T-helper 2 cell treated with Interferon-gamma antibody and Interleukin-4, amounts not matched to agents 5 μg/mL and 100 μg/mL, for 36 hours (primary cell): ENCODE results near the gene PMS1.
"Not testable (repeated sequence)": the region's sequence is repeated elsewhere in the genome, so short reads cannot be mapped to it uniquely, and the experiment has no call there.

ENCODE experiments used
- DNase-seq: peaks from one replicate; pipeline ENCODE4 v3.0.0; 2021; ENCODE audit warnings: low spot score
- H3K27ac Mint-ChIP-seq: one replicate; pipeline ENCODE4 v1.8.0; 2021; ENCODE audit warnings: mild to moderate bottlenecking, mixed read lengths
- H3K27me3 Mint-ChIP-seq: one replicate; pipeline ENCODE4 v1.8.0; 2021; ENCODE audit warnings: low read depth, mixed read lengths
- H3K36me3 Mint-ChIP-seq: one replicate; pipeline ENCODE4 v1.8.0; 2021; ENCODE audit warnings: low read depth, mixed read lengths
- H3K4me1 Mint-ChIP-seq: one replicate; pipeline ENCODE4 v1.8.0; 2021; ENCODE audit warnings: low read depth, mixed read lengths
- H3K4me3 Mint-ChIP-seq: one replicate; pipeline ENCODE4 v1.8.0; 2022; ENCODE audit warnings: mild to moderate bottlenecking, moderate library complexity, mixed read lengths
- H3K9me3 Mint-ChIP-seq: one replicate; pipeline ENCODE4 v1.8.0; 2021; ENCODE audit warnings: mixed read lengths

Gene PMS1

DNA sequence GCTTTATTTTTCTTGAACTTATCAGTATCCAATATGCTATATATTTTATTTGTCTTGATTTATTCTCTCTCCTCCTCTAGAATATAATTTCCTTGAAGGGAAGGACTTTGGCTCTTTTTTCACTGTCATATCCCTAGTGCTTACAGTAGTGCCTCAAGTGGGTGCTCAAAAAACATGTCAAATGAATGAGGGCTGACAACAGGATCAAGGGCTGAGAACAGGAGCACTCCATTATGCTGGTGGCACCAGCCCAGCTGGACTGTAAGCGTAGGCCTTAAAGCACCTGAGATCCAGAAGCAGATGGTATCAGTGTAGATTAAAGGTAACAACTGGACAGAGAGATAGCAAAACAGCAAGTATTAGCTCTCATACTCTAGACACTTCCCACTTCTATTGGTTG, 46.3 kb downstream of the PMS1 start:
- Mint-ChIP-seq H3K27ac (no peak overlapping the region), H3K27me3 (no peaks in the 10 kb centered on the region), H3K9me3 (no peaks in the 10 kb centered on the region), H3K36me3 (peaks cover 9% of the 10 kb centered on the region), H3K4me1 (peaks cover 1% of the 10 kb centered on the region), H3K4me3 (no peak overlapping the region)
- DNase-seq: no peak

DNA sequence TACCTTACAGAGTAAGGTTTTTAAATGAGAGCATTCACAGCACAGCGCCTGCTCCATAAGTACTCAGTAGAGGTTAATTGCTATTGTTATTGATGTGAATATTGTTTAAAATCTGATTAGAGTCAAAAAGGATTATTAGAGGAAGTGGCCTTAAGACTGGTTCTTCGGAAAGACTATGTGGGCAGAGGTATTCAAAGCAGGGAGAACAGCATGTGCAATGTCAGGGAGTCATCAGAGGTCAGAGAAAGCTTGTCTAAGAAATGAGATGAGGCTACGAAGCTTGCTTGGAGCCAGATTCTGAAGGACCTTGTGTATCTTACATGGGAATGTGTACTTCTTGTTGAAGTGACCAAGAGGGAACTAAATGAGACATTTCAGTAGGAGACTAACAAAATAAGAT, 49.8 kb downstream of the PMS1 start:
- no peak overlapping the region for H3K4me3 Mint-ChIP-seq
- no peak for DNase-seq
- H3K9me3 Mint-ChIP-seq: no peaks in the 10 kb centered on the region
- no peaks in the 10 kb centered on the region for H3K27me3 Mint-ChIP-seq
- no peak overlapping the region for H3K27ac Mint-ChIP-seq
- peaks cover 3% of the 10 kb centered on the region for H3K4me1 Mint-ChIP-seq
- H3K36me3 Mint-ChIP-seq: peaks cover 10% of the 10 kb centered on the region

DNA sequence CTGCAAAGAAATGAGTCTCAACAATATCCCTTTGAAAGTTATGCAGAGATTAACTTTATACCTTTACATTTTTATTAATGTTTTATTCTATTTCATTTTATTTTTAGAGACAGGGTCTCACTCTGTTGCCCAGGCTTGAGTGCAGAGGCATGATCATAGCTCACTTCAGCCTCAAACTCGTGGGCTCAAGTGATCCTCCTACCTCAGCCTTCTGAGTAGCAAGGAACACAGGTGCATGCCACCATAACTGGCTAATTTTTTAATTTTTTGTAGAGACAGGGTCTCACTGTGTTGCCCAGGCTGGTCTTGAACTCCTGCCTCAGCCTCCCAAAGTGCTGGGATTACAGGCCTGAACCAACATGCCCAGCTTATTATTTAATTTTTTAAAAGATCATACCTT, 50.4 kb downstream of the PMS1 start:
- H3K9me3 Mint-ChIP-seq, H3K4me3 Mint-ChIP-seq, H3K27ac Mint-ChIP-seq, H3K4me1 Mint-ChIP-seq, H3K27me3 Mint-ChIP-seq, DNase-seq: not testable (repeated sequence)
- H3K36me3 Mint-ChIP-seq: peaks cover 11% of the 10 kb centered on the region

DNA sequence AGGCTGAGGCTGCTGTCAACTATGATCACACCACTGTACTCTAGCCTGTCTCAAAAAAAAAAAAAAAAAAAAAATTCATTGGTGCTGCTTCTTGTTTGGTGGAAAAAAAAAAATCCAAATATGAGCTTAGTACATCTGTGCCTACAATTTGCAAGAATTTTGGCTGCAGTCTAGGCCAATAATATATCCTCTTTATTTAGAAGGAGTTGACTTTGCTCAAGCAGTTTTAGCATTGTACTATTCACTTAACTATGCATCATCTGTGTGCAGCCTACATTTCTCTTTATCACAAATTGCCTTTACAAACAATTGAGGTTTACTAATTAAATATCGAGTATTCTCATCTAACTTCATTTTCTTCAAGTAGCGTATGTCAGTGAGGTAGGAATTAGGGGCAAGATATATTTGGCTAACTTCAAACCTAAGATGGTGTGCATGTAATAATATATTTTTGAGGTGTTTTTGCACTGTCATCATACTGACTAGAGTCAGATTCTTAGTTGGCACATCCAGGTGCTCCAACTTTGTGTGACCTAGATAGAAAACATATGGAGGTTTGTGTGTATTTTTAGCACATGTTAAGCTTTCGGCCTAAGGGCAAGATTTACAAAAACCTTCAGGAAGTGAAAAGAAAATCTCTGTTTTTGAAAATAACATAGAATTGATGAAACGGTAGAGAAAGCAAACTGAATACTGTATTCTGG, 51.8 kb downstream of the PMS1 start:
- H3K27ac Mint-ChIP-seq: no peak overlapping the region
- no peak for DNase-seq
- peaks cover 11% of the 10 kb centered on the region for H3K36me3 Mint-ChIP-seq
- no peaks in the 10 kb centered on the region for H3K9me3 Mint-ChIP-seq
- H3K4me3 Mint-ChIP-seq: no peak overlapping the region
- no peaks in the 10 kb centered on the region for H3K27me3 Mint-ChIP-seq
- H3K4me1 Mint-ChIP-seq: peaks cover 2% of the 10 kb centered on the region

DNA sequence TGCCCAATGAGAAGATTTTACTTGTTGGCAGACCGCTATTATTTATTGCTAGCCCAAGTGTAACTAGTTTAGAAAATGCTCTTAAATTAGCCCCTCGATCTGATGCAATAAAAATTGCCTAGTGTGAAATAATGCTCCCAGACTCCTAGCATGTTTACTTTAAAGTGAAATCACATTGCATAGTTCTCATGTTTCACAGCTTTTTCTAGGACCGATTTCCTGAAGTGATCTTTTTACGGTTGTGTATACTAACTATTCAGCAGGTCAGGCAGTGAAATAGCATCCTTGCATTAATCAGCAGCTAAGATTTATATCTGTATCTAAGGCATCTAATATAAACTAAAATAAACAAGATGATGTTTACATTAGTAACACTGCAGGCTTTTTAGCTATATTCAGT, 52.4 kb downstream of the PMS1 start:
- Mint-ChIP-seq H3K27me3 (no peaks in the 10 kb centered on the region), H3K9me3 (no peaks in the 10 kb centered on the region), H3K27ac (no peak overlapping the region), H3K36me3 (peaks cover 14% of the 10 kb centered on the region), H3K4me1 (peaks cover 8% of the 10 kb centered on the region), H3K4me3 (no peak overlapping the region)
- no peak for DNase-seq

DNA sequence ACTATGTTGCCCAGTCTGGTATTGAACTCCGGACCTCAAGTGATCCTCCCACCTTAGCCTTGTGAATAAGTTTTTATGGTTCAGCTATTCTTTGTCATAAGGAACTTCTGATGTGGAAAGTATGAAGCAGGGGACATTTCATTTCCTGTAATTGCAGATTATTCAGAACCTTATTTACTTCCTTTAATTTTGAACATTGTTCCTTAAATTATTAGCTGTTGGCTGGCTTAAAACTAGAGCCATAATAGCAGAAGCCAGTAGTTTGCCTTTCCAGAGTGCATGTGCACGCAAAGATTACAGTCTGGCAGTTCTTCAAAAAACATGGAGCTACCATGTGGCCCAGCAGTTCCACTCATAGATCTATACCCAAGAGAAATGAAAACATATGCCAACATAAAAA, 53.1 kb downstream of the PMS1 start:
- Mint-ChIP-seq H3K27me3 (no peaks in the 10 kb centered on the region), H3K4me3 (no peak overlapping the region), H3K36me3 (peaks cover 20% of the 10 kb centered on the region), H3K4me1 (peaks cover 11% of the 10 kb centered on the region), H3K9me3 (no peaks in the 10 kb centered on the region), H3K27ac (no peak overlapping the region)
- no peak for DNase-seq

DNA sequence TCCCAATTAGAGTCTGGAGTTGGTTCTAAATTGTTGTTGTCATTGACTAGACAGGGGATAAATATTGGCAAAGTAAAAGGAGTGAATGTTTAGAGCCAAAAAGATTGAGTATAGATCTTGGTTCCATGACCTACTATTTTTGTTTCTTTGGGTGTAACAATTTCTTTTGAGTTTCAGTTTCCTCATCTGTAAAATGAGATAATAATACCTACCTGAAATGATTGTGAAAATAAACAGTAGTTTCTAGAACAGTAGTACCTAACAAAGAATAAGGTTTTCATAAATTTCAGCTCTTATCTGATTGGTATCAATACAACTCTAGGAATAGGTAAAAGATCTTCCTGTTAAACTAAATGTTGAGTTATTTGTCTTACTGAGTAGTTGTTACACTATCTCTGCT, 56.8 kb downstream of the PMS1 start:
- peaks cover 22% of the 10 kb centered on the region for H3K36me3 Mint-ChIP-seq

GRCh38 chr2:189848276-189848675, 64.0 kb downstream of the PMS1 start:
- Mint-ChIP-seq H3K9me3 (no peaks in the 10 kb centered on the region), H3K4me1 (no peaks in the 10 kb centered on the region), H3K27me3 (no peaks in the 10 kb centered on the region), H3K4me3 (no peak overlapping the region), H3K27ac (no peak overlapping the region), H3K36me3 (peaks cover 18% of the 10 kb centered on the region)
- no peak for DNase-seq

More for the DNA sequence above, 56.8 kb downstream of the PMS1 start:
- H3K4me1 Mint-ChIP-seq: peaks cover 10% of the 10 kb centered on the region
- no peak overlapping the region for H3K4me3 Mint-ChIP-seq
- no peak overlapping the region for H3K27ac Mint-ChIP-seq
- no peaks in the 10 kb centered on the region for H3K27me3 Mint-ChIP-seq
- H3K9me3 Mint-ChIP-seq: no peaks in the 10 kb centered on the region
- DNase-seq: no peak

- Mint-ChIP-seq H3K9me3 (no peaks in the 10 kb centered on the region), H3K36me3 (peaks cover 19% of the 10 kb centered on the region), H3K4me1 (no peaks in the 10 kb centered on the region), H3K27ac (no peak overlapping the region), H3K4me3 (no peak overlapping the region), H3K27me3 (no peaks in the 10 kb centered on the region)
- no peak for DNase-seq
Measured at GRCh38 chr2:189849550-189849949, 65.3 kb downstream of the PMS1 start.

- Mint-ChIP-seq H3K27me3 (no peaks in the 10 kb centered on the region), H3K9me3 (no peaks in the 10 kb centered on the region), H3K4me1 (no peaks in the 10 kb centered on the region), H3K27ac (no peak overlapping the region), H3K4me3 (no peak overlapping the region), H3K36me3 (peaks cover 27% of the 10 kb centered on the region)
- no peak for DNase-seq
Measured at GRCh38 chr2:189851174-189851826, 67.0 kb downstream of the PMS1 start.

DNA sequence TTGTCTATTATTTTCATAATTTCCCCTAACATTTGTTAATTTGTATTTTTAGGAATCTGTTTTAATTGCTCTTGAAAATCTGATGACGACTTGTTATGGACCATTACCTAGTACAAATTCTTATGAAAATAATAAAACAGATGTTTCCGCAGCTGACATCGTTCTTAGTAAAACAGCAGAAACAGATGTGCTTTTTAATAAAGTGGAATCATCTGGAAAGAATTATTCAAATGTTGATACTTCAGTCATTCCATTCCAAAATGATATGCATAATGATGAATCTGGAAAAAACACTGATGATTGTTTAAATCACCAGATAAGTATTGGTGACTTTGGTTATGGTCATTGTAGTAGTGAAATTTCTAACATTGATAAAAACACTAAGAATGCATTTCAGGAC, 69.9 kb downstream of the PMS1 start:
- Mint-ChIP-seq H3K36me3 (peaks cover 23% of the 10 kb centered on the region), H3K4me1 (no peaks in the 10 kb centered on the region), H3K27ac (no peak overlapping the region), H3K4me3 (no peak overlapping the region), H3K27me3 (no peaks in the 10 kb centered on the region), H3K9me3 (no peaks in the 10 kb centered on the region)
- DNase-seq: no peak

DNA sequence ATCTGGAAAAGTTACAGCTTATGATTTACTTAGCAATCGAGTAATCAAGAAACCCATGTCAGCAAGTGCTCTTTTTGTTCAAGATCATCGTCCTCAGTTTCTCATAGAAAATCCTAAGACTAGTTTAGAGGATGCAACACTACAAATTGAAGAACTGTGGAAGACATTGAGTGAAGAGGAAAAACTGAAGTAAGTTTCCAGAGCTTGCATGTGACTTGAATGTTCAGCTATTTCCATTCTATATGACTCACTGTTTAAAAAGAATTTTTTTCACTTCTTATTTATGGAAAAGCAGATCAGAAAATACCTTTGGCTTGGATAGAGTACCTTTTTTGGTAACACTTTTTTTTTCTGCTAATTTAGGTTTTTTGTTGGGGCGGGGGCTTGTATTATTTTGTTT, 70.7 kb downstream of the PMS1 start:
- H3K36me3 Mint-ChIP-seq: peaks cover 25% of the 10 kb centered on the region
- H3K4me1 Mint-ChIP-seq: no peaks in the 10 kb centered on the region
- DNase-seq: no peak
- no peaks in the 10 kb centered on the region for H3K27me3 Mint-ChIP-seq
- H3K9me3 Mint-ChIP-seq: no peaks in the 10 kb centered on the region
- H3K4me3 Mint-ChIP-seq: no peak overlapping the region
- no peak overlapping the region for H3K27ac Mint-ChIP-seq

GRCh38 chr2:189858291-189858690, 74.0 kb downstream of the PMS1 start:
- Mint-ChIP-seq H3K27ac (no peak overlapping the region), H3K9me3 (peaks cover 6% of the 10 kb centered on the region), H3K27me3 (no peaks in the 10 kb centered on the region), H3K4me3 (no peak overlapping the region), H3K4me1 (no peaks in the 10 kb centered on the region), H3K36me3 (peaks cover 38% of the 10 kb centered on the region)
- DNase-seq: no peak

DNA sequence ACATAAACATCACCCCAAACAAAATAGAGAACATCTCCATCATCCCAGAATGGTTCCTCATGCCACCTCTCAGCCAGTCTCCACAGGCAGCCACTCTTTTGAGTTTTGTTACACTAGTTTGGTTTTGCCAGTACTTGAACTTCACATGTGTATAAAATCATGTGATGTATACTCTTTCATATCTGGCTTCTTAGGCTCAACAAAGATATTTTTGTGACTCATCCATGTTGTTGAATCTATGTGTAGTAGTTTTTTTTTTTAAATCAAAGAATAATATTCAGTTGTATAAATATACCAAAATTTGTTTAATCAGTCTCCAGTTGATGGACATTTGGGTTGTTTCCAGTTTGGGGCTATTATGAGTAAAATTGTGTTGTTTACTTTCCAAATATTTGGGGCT, 75.9 kb downstream of the PMS1 start:
- H3K27ac Mint-ChIP-seq: no peak overlapping the region
- peaks cover 38% of the 10 kb centered on the region for H3K36me3 Mint-ChIP-seq
- no peak overlapping the region for H3K4me3 Mint-ChIP-seq

DNA sequence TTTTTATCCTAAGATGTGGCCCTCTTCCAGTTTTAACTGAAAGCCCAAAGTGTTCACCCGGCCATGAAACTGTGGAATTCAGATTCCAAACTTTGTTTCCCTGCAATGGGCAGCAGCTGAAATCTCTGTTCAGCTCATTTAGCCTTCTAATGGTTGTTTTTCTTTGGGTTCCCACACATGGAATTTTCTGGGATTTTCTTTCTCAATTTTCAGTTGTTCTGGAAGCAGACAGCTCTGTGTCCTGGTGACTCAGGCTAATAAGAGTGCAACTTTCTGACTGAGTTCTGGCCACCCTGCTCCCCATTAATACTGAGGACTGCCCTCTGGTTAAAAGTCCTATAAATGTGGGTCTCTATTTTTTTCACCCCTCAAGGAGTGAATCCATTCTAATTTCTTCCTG, 78.5 kb downstream of the PMS1 start:
- DNase-seq: no peak
- Mint-ChIP-seq H3K36me3 (peaks cover 26% of the 10 kb centered on the region), H3K27me3 (no peaks in the 10 kb centered on the region), H3K27ac (no peak overlapping the region), H3K4me3 (no peak overlapping the region), H3K9me3 (peaks cover 6% of the 10 kb centered on the region), H3K4me1 (no peaks in the 10 kb centered on the region)

More for the DNA sequence above, 75.9 kb downstream of the PMS1 start:
- DNase-seq: no peak
- Mint-ChIP-seq H3K9me3 (peaks cover 6% of the 10 kb centered on the region), H3K4me1 (no peaks in the 10 kb centered on the region), H3K27me3 (no peaks in the 10 kb centered on the region)
